Upper lobe of left lung (tissue), 6 donors: Measurements from ENCODE around the gene SEMA5A. TPM values are rescaled to one million over a fixed set of nuclear protein-coding genes. Genes with fewer than 3 reads are reported as not detected.

Experiments used
- ATAC-seq, 2 donors: fragments of 200-7000 bp; cut with Tn5 transposase; one replicate each; pipeline ENCODE4 v1.9.1; 2022; ENCODE audit warnings: mild to moderate bottlenecking in 2 of 2, moderate library complexity in 2 of 2; ENCODE audit not compliant: low FRiP score in 2 of 2
- DNase-seq, 2 donors: peaks; one replicate each; pipeline ENCODE4 v3.0.0-alpha.2; 2019 to 2020
- H3K27ac ChIP-seq, 4 donors: fragments of 200-600 bp; sonication (generic); one replicate each; pipeline ENCODE4 v1.5.1; 2016 to 2019
- H3K27me3 ChIP-seq, 4 donors: fragments of 200-600 bp; sonication (generic); one replicate each; pipeline ENCODE4 v1.5.1; 2017 to 2019
- H3K36me3 ChIP-seq, 4 donors: fragments of 200-600 bp; sonication (generic); one replicate each; pipeline ENCODE4 v1.5.1; 2016 to 2019
- H3K4me1 ChIP-seq, 4 donors: fragments of 200-600 bp; sonication (generic); one replicate each; pipeline ENCODE4 v1.5.1; 2018 to 2019
- H3K4me3 ChIP-seq, 4 donors: fragments of 200-600 bp; sonication (generic); one replicate each; pipeline ENCODE4 v1.5.1; 2017 to 2019; ENCODE audit warnings: mild to moderate bottlenecking in 2 of 4, moderate library complexity in 1 of 4
- H3K9me3 ChIP-seq, 4 donors: fragments of 200-600 bp; sonication (generic); one replicate each; pipeline ENCODE4 v1.5.1; 2018 to 2019
- CTCF ChIP-seq, 6 experiments: fragments of 450-650 bp in 4 of 6; fragments of 200-600 bp in 2 of 6; sonication (generic) in 2 of 6; IDR thresholded peaks; one replicate each; pipeline ENCODE4 v1.5.1; 2016 to 2019; ENCODE audit warnings: antibody characterized with exemption in 6 of 6
- EP300 ChIP-seq, 4 donors: sonication (generic); formaldehyde crosslinking; IDR thresholded peaks; one replicate each; pipeline ENCODE4 v1.5.1; 2017; ENCODE audit warnings: antibody characterized with exemption in 4 of 4, control low read depth in 2 of 4
- POLR2A ChIP-seq, 4 donors: fragments of 450-650 bp; IDR thresholded peaks; one replicate each; pipeline ENCODE4 v1.5.1; 2016 to 2017; ENCODE audit warnings: antibody characterized with exemption in 4 of 4, mild to moderate bottlenecking in 2 of 4
- POLR2AphosphoS5 ChIP-seq, 2 donors: sonication (generic); formaldehyde crosslinking; IDR thresholded peaks; one replicate each; pipeline ENCODE4 v1.5.1; 2017; ENCODE audit warnings: antibody characterized with exemption in 2 of 2
- WGBS, 2 donors: methylation state at CpG; one replicate each; pipeline ENCODE4 v1.1.5; 2017 to 2018; 5-methylcytosine and 5-hydroxymethylcytosine counted together
- total RNA-seq, 6 donors: library from RNA; depleted of rRNA in 4 of 6; stranded (reverse); fragments of >200 nt in 4 of 6; gene quantifications; one replicate each; pipeline versions ENCODE4 v1.1.0 to v1.2.1, GENCODE V29; 2016 to 2021
- donor health status: DM: no; HTN: no; CAD: no; lungs with moderate emphysema.
- donor health status: DM: no; HTN: yes; CAD: no; lungs with severe emphysema.

SEMA5A gene
- total RNA-seq, 6 donors from 2014 or later, result 5.2 to 40.5 (median 27.5) TPM

- WGBS, 2 donors, result 67 to 74% methylated on average over 3 of the region's 3 CpGs
- DNase-seq (no peak), ATAC-seq (no peak)
- H3K9me3 ChIP-seq, result no peaks in the 10 kb centered on the region
- H3K27ac ChIP-seq, result no peak overlapping the region
- no peaks in the 10 kb centered on the region for H3K36me3 ChIP-seq
- TF ChIP-seq EP300 (IDR thresholded peaks at IDR 0.05), result no peak
- no peak for TF ChIP-seq CTCF (IDR thresholded peaks at IDR 0.05)
- no peak for TF ChIP-seq POLR2AphosphoS5 (IDR thresholded peaks at IDR 0.05)
- TF ChIP-seq POLR2A (IDR thresholded peaks at IDR 0.05), result no peak
- no peaks in the 10 kb centered on the region for H3K4me1 ChIP-seq
- no peak overlapping the region for H3K4me3 ChIP-seq
- no peaks in the 10 kb centered on the region for H3K27me3 ChIP-seq
Observed at GRCh38 chr5:9283021-9283420, 262.9 kb downstream of the SEMA5A start.

- no peaks in the 10 kb centered on the region for H3K9me3 ChIP-seq
- no peaks in the 10 kb centered on the region for H3K36me3 ChIP-seq
- DNase-seq, result no peak
- WGBS, 2 donors, result 89 to 94% methylated on average over 3 of the region's 3 CpGs
- no peak for ATAC-seq
- TF ChIP-seq CTCF (IDR thresholded peaks at IDR 0.05), result no peak
- TF ChIP-seq EP300 (IDR thresholded peaks at IDR 0.05), result no peak
- no peak for TF ChIP-seq POLR2A (IDR thresholded peaks at IDR 0.05)
- no peak for TF ChIP-seq POLR2AphosphoS5 (IDR thresholded peaks at IDR 0.05)
- H3K27me3 ChIP-seq, result no peaks in the 10 kb centered on the region
- no peaks in the 10 kb centered on the region for H3K4me1 ChIP-seq
- no peak overlapping the region for H3K27ac ChIP-seq
- H3K4me3 ChIP-seq, result no peak overlapping the region
Observed at GRCh38 chr5:9282211-9282610, 263.7 kb downstream of the SEMA5A start.

- no peaks in the 10 kb centered on the region for H3K36me3 ChIP-seq
- TF ChIP-seq CTCF (IDR thresholded peaks at IDR 0.05) (no peak), POLR2AphosphoS5 (IDR thresholded peaks at IDR 0.05) (no peak), EP300 (IDR thresholded peaks at IDR 0.05) (no peak), POLR2A (IDR thresholded peaks at IDR 0.05) (no peak)
- no peak overlapping the region for H3K27ac ChIP-seq
- ATAC-seq (no peak), DNase-seq (no peak)
- no peaks in the 10 kb centered on the region for H3K27me3 ChIP-seq
- H3K9me3 ChIP-seq, result no peaks in the 10 kb centered on the region
- no peak overlapping the region for H3K4me3 ChIP-seq
- WGBS, 2 donors, result 48 to 97% methylated on average over 1 of the region's 1 CpG
- H3K4me1 ChIP-seq, result no peaks in the 10 kb centered on the region
Observed at GRCh38 chr5:9279774-9280173, 266.1 kb downstream of the SEMA5A start.

GRCh38 chr5:9278921-9279603 lies 266.8 kb downstream of the SEMA5A start:
- TF ChIP-seq POLR2A (IDR thresholded peaks at IDR 0.05) (no peak), CTCF (IDR thresholded peaks at IDR 0.05) (no peak), EP300 (IDR thresholded peaks at IDR 0.05) (no peak), POLR2AphosphoS5 (IDR thresholded peaks at IDR 0.05) (no peak)
- WGBS, 2 donors, result 87 to 91% methylated on average over 3 of the region's 3 CpGs
- Histone ChIP-seq H3K4me3 (no peak overlapping the region), H3K9me3 (no peaks in the 10 kb centered on the region), H3K27ac (no peak overlapping the region), H3K27me3 (no peaks in the 10 kb centered on the region), H3K4me1 (no peaks in the 10 kb centered on the region), H3K36me3 (no peaks in the 10 kb centered on the region)
- ATAC-seq (peak in 1 of 2 donors; percentile 53), DNase-seq (no peak)

- no peak for TF ChIP-seq POLR2A (IDR thresholded peaks at IDR 0.05)
- no peaks in the 10 kb centered on the region for H3K27me3 ChIP-seq
- DNase-seq, result no peak
- H3K36me3 ChIP-seq, result no peaks in the 10 kb centered on the region
- ATAC-seq, result no peak
- no peak overlapping the region for H3K27ac ChIP-seq
- WGBS, 2 donors, result 78 to 80% methylated on average over 4 of the region's 4 CpGs
- H3K9me3 ChIP-seq, result no peaks in the 10 kb centered on the region
- no peaks in the 10 kb centered on the region for H3K4me1 ChIP-seq
- H3K4me3 ChIP-seq, result no peak overlapping the region
Observed at GRCh38 chr5:9269014-9269413, 276.9 kb downstream of the SEMA5A start.
